ENCODE data around the gene HIVEP3.

Gene HIVEP3

GRCh38 chr1:41874903-41875411 is 43.8 kb downstream of the HIVEP3 start:
- H3K4me2 ChIP-seq (ENCODE audit: low read depth, low read length), result peak overlapping the region; percentile 52
- H2AFZ ChIP-seq (ENCODE audit: low read length), result no peak overlapping the region
- no peaks in the 10 kb centered on the region for H3K79me2 ChIP-seq (ENCODE audit: low read length)
- peaks cover 42% of the 10 kb centered on the region for H3F3A ChIP-seq (ENCODE audit: insufficient read depth, low read length)
- no peak for TF ChIP-seq EZH2phosphoT487 (IDR thresholded peaks at IDR 0.05; ENCODE audit: low read length)
- TF ChIP-seq CTCF (IDR thresholded peaks at IDR 0.05; ENCODE audit: low read length), result no peak
- no peak for TF ChIP-seq EZH2 (optimal IDR thresholded peaks at IDR 0.05; ENCODE audit: low read depth, low read length)
- H4K20me1 ChIP-seq (ENCODE audit: insufficient read depth, low read length), result no peaks in the 10 kb centered on the region
- H3K4me3 ChIP-seq (ENCODE audit: low read length), result 0 out of 2 replicates have a peak overlapping the region, but pooled peaks have one; percentile 8
- no peaks in the 10 kb centered on the region for H3K9me3 ChIP-seq (replicated peaks; ENCODE audit: insufficient read depth, low read length)
- peak overlapping the region; percentile 75; the same call in 1 of the 2 replicates for H3K27ac ChIP-seq (ENCODE audit: low read length)
- no peak for DNase-seq
- peak overlapping the region; percentile 8; the same call in 1 of the 2 replicates for H3K9ac ChIP-seq (ENCODE audit: low read length)
- peaks cover 47% of the 10 kb centered on the region for H3K4me1 ChIP-seq (ENCODE audit: low read length)
- no peaks in the 10 kb centered on the region for H3K27me3 ChIP-seq (replicated peaks; ENCODE audit: insufficient read depth, low read length)
- H3K9me2 ChIP-seq (replicated peaks; ENCODE audit: insufficient read depth, low read length), result no peaks in the 10 kb centered on the region
- H3K36me3 ChIP-seq (replicated peaks; ENCODE audit: insufficient read depth, low read length), result no peaks in the 10 kb centered on the region

GRCh38 chr1:41874151-41874719 is 44.5 kb downstream of the HIVEP3 start:
- Histone ChIP-seq H3K36me3 (replicated peaks; ENCODE audit: insufficient read depth, low read length) (no peaks in the 10 kb centered on the region), H3K4me2 (ENCODE audit: low read depth, low read length) (peak overlapping the region; percentile 52), H3K4me3 (ENCODE audit: low read length) (peak overlapping the region; percentile 16; the same call in 1 of the 2 replicates), H4K20me1 (ENCODE audit: insufficient read depth, low read length) (no peaks in the 10 kb centered on the region), H2AFZ (ENCODE audit: low read length) (peak overlapping the region; percentile 38), H3K27me3 (replicated peaks; ENCODE audit: insufficient read depth, low read length) (no peaks in the 10 kb centered on the region), H3K9ac (ENCODE audit: low read length) (peak overlapping the region; percentile 8; the same call in 1 of the 2 replicates), H3K79me2 (ENCODE audit: low read length) (no peaks in the 10 kb centered on the region), H3K9me2 (replicated peaks; ENCODE audit: insufficient read depth, low read length) (no peaks in the 10 kb centered on the region), H3K4me1 (ENCODE audit: low read length) (peaks cover 48% of the 10 kb centered on the region), H3K9me3 (replicated peaks; ENCODE audit: insufficient read depth, low read length) (no peaks in the 10 kb centered on the region), H3F3A (ENCODE audit: insufficient read depth, low read length) (peaks cover 42% of the 10 kb centered on the region), H3K27ac (ENCODE audit: low read length) (peak overlapping the region; percentile 75)
- no peak for TF ChIP-seq EZH2phosphoT487 (IDR thresholded peaks at IDR 0.05; ENCODE audit: low read length)
- peak; percentile 85 for DNase-seq

GRCh38 chr1:41872074-41872473 is 46.6 kb downstream of the HIVEP3 start:
- Histone ChIP-seq H3K9ac (ENCODE audit: low read length) (no peak overlapping the region), H3K27ac (ENCODE audit: low read length) (no peak overlapping the region), H3F3A (ENCODE audit: insufficient read depth, low read length) (peaks cover 38% of the 10 kb centered on the region), H3K4me1 (ENCODE audit: low read length) (peaks cover 53% of the 10 kb centered on the region), H3K9me3 (replicated peaks; ENCODE audit: insufficient read depth, low read length) (no peaks in the 10 kb centered on the region), H4K20me1 (ENCODE audit: insufficient read depth, low read length) (no peaks in the 10 kb centered on the region), H2AFZ (ENCODE audit: low read length) (no peak overlapping the region), H3K79me2 (ENCODE audit: low read length) (no peaks in the 10 kb centered on the region), H3K27me3 (replicated peaks; ENCODE audit: insufficient read depth, low read length) (no peaks in the 10 kb centered on the region), H3K36me3 (replicated peaks; ENCODE audit: insufficient read depth, low read length) (no peaks in the 10 kb centered on the region), H3K9me2 (replicated peaks; ENCODE audit: insufficient read depth, low read length) (no peaks in the 10 kb centered on the region), H3K4me3 (ENCODE audit: low read length) (no peak overlapping the region), H3K4me2 (ENCODE audit: low read depth, low read length) (no peak overlapping the region)
- TF ChIP-seq EZH2phosphoT487 (IDR thresholded peaks at IDR 0.05; ENCODE audit: low read length) (no peak), CTCF (IDR thresholded peaks at IDR 0.05; ENCODE audit: low read length) (no peak), EZH2 (optimal IDR thresholded peaks at IDR 0.05; ENCODE audit: low read depth, low read length) (no peak)
- no peak for DNase-seq

GRCh38 chr1:41870076-41870562 is 48.6 kb downstream of the HIVEP3 start:
- Histone ChIP-seq H3K27ac (ENCODE audit: low read length) (no peak overlapping the region), H3K4me2 (ENCODE audit: low read depth, low read length) (no peak overlapping the region), H3K79me2 (ENCODE audit: low read length) (no peaks in the 10 kb centered on the region), H3K4me1 (ENCODE audit: low read length) (peaks cover 40% of the 10 kb centered on the region), H2AFZ (ENCODE audit: low read length) (no peak overlapping the region), H3K9me2 (replicated peaks; ENCODE audit: insufficient read depth, low read length) (no peaks in the 10 kb centered on the region), H3K27me3 (replicated peaks; ENCODE audit: insufficient read depth, low read length) (no peaks in the 10 kb centered on the region), H3K4me3 (ENCODE audit: low read length) (no peak overlapping the region), H3K36me3 (replicated peaks; ENCODE audit: insufficient read depth, low read length) (no peaks in the 10 kb centered on the region), H3K9ac (ENCODE audit: low read length) (no peak overlapping the region), H3F3A (ENCODE audit: insufficient read depth, low read length) (peaks cover 26% of the 10 kb centered on the region), H4K20me1 (ENCODE audit: insufficient read depth, low read length) (no peaks in the 10 kb centered on the region), H3K9me3 (replicated peaks; ENCODE audit: insufficient read depth, low read length) (no peaks in the 10 kb centered on the region)
- TF ChIP-seq EZH2 (optimal IDR thresholded peaks at IDR 0.05; ENCODE audit: low read depth, low read length), result no peak
- no peak for TF ChIP-seq EZH2phosphoT487 (IDR thresholded peaks at IDR 0.05; ENCODE audit: low read length)
- TF ChIP-seq CTCF (IDR thresholded peaks at IDR 0.05; ENCODE audit: low read length), result no peak
- no peak for DNase-seq
